Smooth muscle cell of the brain vasculature (primary cell): ENCODE data around the gene LIFR.

Source experiments
- DNase-seq: peaks from one replicate; pipeline ENCODE4 v3.0.0-alpha.2; 2012; ENCODE audit warnings: low read depth, low spot score

Gene LIFR

DNA sequence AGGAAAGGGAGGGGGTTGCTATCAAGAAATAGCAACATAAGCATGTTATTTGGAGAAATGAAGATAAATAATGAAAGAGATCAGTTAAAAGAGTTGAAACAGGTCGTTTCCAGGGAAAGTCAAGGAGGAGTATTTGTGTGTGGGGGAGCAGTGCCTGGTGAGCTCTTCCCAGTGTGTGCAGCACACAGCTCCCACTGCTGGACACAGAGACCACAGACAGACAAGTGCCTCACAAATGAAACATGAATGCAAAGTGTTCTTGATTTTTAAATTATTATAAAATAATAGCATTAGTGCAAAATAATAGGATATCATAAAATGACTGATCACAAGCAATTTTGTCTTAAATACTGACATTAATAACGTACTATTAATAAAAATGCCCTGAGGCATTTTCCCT is 40.8 kb downstream of the LIFR start:
- DNase-seq = peak; percentile 12

- no peak for DNase-seq
These were observed 41.4 kb downstream of the LIFR start for GRCh38 chr5:38515092-38515491.

DNA sequence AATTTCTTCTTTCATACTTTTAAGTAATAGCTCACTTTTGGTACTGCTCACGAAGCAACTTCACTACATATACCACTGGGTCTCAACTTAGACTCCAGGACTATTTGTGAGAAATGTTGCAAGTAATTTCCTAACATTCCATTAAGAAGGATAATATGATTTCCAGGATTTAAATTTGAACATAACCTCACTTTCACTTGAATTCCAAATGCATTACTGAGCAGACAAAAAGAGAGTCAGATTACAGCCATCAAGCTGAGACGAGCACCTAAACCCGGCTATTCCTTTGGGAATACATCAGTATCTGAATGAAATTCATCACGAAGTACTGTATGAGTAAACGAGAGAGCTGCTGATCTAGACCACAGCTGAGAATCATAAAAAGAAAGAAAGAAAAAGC is 47.3 kb downstream of the LIFR start:
- DNase-seq = peak; percentile 23

- no peak for DNase-seq
These were observed 50.1 kb downstream of the LIFR start for GRCh38 chr5:38506302-38506701.

DNA sequence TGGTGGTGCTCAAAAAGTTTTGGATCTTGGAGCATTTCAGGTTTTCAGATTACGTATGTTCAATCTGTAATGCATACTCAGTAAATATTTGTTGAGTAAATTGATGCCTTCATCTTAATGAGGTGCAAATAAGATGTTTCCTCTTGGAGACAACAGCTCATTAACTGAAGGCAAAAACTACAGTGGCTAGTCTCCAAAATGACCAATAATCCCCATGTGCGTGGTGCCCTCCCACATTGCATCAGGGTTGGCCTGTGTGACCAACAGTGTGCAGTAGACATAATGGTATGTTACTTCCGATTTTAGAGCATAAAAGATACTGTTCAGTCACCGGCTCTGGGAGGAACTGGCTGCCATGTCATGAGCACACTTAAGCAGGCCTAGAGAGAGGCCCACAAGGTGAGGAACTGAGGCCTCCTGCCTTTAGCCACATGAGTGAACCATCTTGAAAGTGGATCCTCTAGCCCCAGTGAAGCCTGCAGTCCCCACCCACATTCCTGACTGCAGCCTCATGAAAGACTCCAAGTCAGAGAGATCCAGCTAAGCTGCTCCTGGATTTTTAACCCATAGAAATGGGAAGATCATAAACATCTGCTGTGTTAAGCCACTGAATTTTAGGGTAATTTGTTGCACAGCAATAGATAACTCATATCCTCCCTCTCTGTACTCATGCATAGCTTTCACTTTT is 55.7 kb downstream of the LIFR start:
- DNase-seq = no peak

DNA sequence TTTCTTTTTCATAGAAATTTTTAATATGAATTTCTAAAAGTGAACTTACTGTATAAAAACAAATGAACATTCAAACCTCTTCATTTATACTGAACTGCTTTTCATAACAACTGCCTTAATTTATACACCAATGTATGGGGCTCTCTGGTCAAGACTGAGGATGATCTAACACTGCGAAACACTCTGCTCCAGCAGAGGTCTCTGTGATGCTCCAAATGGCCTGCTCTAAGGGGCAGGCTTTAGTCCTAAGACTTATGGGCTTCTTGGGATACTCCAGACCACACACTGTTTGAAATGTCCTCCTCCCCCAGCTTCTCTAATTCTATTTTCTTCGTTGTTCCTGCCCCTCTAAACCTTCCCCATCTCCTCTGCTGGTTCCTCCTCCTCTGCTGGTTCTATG is 58.5 kb downstream of the LIFR start:
- DNase-seq = no peak

DNA sequence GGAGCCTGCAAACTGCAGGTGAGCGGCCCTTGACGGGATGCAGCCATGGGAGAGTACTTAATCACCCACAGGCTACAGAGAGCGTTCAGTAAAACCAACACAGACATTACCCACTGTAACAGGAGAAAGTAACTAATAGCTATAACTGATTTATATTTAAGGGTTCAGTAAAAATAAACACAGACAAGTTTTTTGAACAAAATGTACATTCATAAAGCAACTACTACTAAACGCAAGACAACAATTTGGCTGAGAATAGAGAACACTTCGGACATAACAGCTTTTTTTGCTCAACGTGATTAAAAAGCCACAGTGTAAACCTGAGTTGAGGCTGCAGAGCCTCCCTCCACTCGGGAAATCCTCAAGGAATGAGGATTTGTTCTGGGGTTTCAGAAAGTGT is 61.7 kb downstream of the LIFR start:
- no peak for DNase-seq

DNA sequence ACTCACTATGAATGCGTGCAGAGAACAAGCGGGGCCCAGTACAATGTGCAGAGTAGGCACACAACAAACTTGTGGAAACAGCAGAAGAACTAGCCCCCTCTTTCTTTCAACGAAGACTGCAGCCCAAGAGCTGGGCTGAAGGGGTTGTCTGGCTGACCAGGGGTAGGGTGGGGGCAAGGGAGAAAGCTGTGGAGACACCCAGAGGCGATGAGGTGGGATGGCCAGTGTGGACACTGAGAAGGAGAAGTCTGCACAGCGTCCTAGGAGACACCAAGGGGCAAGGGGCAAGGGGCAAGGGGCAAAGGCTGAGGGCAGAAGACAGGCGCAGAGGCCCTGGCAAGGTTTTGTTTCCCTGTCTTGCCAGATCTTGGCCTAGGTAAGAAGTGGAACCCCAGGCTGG is 62.3 kb downstream of the LIFR start:
- no peak for DNase-seq

GRCh38 chr5:38483805-38484398 is 72.5 kb downstream of the LIFR start:
- DNase-seq = no peak

DNA sequence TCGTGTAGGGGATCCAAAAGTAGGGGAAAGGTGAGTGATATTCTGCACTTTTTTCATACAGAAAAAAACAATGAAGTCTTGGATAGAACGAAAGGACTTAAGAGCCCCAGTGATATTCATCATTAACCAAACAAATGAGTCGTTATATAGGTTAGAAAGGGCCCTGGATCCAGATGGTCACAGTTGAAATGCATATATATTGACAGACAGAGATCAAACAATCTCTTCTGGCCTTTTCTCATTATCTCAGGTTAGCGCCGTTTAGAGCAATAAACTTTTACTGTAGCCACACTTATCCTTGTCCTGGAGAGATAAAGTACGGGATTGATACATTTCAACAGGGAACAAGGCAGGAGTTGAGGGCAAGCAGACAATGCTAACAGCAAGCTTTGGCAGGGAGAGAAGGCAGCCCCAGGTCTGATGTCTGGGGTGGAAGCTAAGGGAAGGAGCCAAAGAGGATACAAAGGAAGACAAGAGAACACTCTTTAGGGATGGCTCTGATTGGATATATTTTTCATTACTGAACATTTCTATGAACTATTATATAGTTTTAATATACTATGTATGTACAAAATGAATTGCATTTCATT is 77.0 kb downstream of the LIFR start:
- no peak for DNase-seq

DNA sequence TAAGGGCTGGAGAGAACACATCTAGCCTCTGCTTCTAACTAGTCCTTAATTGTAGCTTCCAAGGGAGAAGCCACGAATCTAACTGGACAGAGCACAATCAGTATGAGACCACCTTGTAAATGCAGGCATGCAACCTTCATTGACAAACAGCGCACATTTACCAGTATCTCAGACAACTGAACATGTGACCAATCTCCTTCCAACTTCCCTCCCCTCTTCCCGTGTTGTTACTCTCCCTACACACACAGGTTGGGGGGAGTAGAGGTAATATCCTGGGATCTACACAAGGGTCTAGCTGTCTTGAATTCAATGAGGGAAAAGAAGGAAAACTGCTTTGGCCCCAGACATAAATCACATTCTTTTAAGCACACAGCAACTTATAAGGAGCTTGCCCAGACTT is 77.6 kb downstream of the LIFR start:
- DNase-seq = no peak

GRCh38 chr5:38478166-38478565 is 78.3 kb downstream of the LIFR start:
- no peak for DNase-seq

GRCh38 chr5:38473008-38473407 is 83.4 kb downstream of the LIFR start:
- DNase-seq = no peak

DNA sequence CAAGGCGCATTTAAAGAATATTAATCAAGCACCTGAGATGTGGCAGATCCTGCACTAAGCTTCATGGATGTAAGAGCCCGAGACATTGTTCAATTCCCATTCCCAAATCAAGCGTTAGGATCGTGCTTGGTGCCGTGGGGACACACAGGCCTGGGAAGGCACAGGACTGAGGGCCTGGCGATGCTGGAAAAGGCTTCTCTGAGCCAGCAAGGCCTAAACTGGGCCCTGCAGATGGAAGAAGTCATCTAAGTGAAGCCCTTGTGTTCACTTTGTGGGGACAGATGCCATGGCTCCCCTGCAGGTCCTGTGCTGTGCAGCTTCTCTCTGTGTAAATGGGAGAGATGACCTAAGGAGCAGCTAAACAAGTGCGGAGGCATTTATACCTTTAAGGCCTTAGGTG is 83.9 kb downstream of the LIFR start:
- DNase-seq = no peak

DNA sequence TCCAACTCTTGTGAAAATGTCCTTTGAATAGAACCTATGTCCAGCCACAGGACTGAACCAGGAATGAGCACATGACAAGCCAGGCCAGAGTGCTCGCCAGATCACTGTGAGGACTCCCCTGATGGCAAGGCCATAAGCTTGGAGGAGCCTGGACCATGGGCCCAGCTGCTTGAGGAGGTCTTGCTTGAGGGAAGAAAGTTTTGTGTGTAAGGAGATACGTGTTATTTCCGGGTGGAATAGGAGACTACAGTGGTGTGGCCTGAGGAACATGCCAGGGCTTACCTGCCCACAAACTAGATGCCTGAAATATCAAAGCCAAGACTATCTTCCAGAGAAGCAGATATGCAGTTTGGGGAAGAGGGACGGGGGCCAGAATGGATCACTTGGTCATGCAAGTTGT is 84.7 kb downstream of the LIFR start:
- DNase-seq = no peak

- no peak for DNase-seq
These were observed 86.7 kb downstream of the LIFR start for GRCh38 chr5:38469707-38470267.

GRCh38 chr5:38468978-38469706 is 87.3 kb downstream of the LIFR start:
- DNase-seq = peak; percentile 74

DNA sequence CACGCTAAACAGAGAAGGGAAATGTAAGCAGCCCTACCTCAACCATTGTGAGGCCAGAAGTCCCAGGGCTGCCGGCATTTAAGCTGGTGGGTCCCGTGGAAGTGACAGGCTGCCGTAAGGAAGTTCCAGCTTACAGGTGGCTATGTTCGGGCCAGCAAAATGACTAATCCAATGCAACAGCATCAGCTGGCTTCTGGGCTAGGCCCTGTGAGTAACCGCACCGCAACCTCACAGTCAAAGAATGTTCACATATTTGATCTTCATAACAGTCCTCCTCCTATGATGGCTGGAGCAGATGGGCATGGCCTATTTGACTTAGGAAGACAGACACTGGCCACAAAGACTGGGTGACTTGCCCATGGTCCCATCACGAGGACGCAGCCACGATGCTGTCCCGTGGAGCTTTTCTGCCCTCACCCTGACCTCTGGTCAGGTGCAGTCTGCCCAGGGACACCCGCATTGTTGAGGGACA is 88.2 kb downstream of the LIFR start:
- peak; percentile 36 for DNase-seq

DNA sequence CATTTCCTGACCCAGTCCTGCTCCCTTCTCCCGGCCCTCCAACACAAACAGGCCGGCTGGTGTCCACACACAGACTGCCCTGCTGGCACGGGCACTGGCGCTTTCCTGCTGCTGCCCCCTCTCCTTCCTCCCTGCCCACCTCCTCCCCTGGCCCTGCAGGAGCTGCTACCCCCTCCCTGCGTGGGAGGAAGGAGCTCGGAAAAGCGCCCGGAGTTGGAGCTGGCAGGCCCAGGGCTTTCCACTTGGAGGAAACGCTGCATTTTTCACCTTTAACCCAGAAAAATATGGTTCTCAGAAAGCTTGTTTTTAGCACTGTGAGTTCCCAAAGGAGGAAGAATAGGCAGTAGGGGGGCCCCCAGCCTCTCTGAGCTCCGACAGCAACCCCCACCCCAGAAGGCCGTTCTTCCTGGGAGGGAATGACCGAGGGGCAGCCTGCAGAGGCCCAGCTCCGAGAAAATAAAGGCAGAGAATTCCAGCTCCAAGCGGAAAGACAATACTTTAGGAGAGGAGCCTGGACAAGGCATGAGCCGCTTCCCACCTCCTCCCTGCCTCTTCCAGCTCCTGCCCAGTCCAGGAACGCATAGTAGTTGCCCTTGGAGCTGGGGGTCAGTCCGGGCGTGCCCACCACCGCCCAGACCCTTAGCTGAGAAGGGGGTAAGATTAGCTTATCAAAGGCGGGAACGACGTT is 88.9 kb downstream of the LIFR start:
- peak; percentile 76 for DNase-seq

DNA sequence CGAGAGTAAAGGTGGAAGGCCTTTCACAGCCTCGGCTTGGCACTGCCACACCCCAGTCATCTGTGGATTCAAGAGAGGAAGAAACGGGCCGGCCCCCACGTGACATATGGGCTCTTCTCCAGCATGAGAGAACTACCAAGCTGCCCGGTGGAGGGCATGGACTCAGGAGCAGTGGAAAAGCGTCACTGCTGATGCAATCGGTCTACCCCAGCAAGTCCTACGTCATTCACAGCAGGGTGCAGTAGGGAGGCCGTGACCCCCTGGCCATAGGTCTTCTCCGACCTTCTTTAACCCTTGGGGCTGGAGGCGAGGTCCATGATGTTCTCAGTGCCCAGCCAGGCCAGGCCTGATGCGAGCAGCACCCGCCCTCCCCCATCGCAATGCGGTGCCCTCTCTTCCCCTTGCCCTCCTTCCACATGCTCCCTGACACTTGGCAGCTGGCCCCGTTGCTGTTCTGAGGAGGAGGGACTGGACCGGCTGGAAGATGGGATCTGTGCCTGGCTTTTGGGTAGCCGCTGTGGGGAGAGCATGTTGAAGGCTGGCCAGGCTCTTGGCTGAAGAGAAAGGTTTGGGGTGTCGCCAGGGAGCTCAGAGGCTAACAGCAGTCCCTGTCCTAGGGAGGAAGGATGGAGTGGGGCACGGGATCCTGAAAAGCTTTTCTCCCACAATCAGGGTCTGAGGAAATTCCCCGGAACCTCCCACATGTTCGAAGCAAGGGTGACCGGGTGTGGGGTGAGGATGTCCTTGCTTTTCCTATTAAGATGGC is 89.8 kb downstream of the LIFR start:
- peak; percentile 73 for DNase-seq
